Fibroblast of upper back skin (primary cell): Measurements from ENCODE around the gene KCNE1.
"Not testable (repeated sequence)": the region's sequence is repeated elsewhere in the genome, so short reads cannot be mapped to it uniquely, and the experiment has no call there.

ENCODE experiments used
- DNase-seq: peaks from one replicate; pipeline ENCODE4 v3.0.0-alpha.2; 2013

KCNE1 gene

DNA sequence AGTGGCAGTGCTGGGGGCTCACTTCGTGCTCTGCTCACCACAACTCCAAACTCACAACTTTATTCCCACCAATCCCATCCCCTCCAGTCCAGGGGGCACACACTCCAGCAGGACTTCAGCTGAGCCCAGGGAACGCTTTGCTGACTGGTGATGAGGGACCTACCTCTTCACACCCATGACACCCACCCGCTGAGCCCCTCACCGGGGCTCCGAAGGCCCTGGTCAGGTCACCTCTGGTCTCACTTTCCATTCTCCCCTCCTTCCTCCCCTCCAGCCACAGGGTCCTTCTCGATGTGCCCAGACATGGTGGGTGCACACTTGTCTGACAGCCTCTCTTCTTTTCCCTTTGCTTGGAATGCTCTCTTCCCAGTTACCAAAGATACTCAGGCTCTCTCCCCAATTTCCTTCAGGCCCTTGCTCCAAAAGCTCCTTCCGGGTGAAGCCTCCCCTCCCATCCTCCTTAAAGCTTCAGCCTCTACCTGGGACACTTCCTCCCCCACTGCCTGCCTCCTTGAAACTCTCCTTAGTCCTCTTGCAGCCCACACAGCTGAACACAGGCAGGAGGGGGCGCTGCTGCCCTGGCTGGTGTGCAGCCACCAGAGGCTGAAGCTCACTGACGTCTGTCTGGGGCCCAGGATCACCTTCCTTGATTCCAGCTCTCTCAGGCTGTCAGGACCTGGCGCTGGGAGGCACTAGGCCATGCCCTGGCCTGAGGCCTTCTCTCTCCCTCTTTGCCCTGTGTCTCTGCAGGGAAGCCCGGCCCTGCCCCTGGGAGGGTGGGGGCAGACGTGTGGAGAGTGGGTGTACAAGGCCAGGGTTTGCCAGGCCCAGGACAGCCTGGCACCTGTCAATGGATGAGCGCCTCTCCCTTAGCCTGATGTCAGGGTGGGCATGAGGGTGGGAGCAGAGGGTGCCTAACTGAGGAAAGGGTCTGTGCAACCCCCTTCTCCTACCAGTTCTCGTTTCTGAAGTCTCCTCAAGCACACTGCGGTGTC is 1.6 kb downstream of the KCNE1 start:
- DNase-seq = peak; percentile 70

DNA sequence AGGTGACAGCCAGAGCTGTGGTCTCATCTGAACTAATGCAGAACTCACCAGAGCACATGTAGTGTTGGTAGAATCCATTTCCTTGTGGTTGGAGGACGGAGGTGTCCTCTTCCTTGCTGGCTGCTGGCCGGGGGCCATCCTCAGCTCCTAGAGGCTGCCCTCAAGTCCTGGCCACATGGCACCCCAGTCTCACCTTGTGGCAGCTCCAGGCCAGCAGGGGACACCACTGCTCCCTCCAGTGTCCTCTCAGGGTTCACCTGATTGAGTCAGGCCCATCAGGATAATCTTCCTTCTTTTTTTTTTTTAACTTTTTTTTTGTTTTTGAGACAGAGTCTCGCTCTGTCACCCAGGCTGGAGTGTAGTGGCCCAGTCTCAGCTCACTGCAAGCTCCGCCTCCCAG is 2.9 kb downstream of the KCNE1 start:
- no peak for DNase-seq

DNA sequence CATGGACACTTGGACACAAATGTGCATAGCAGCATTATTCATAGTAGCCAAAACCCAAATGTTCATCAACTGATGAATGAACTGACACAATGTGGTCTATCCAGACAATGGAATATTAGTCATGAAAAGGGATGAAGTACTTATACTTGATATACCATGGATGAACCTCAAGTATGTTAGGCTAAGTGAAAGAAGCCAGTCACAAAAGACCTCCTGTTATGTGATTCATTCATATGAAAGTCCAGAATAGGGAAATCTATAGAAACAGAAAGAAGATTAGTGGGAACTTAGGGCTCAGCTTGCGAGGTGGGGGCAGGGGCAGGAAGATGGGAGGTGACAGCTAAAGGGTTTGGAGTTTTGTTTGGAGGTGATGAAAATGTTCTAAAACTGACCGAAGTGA is 7.4 kb downstream of the KCNE1 start:
- DNase-seq = no peak

DNA sequence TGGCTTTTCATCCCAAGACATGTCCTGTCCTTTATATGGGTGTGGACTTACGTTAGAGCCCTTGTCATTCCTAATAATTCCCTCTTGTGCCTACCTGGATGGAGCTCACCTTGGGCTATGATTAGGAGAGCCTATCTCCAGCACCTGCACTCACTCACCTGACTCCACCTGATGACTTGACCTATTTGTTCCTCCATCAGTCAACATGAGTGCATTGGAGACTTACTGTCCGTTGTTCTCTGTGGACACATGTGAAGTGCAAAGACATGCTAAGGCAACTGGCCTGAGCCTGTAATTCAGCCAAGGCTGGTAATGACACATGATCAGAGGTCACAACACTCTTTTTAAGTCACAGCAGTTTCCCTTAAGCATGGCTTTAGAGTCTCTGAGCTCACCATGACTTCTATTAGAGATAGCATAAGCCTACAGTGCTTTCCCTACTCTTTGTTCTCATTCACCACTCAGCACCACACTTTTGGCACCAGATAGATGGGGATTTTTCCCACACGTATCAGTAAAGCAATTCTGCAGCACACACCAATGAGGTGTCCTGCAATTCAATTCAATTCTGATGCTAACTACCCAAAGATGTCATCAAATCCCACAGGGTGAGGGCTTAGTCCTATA is 9.4 kb downstream of the KCNE1 start:
- no peak for DNase-seq

DNA sequence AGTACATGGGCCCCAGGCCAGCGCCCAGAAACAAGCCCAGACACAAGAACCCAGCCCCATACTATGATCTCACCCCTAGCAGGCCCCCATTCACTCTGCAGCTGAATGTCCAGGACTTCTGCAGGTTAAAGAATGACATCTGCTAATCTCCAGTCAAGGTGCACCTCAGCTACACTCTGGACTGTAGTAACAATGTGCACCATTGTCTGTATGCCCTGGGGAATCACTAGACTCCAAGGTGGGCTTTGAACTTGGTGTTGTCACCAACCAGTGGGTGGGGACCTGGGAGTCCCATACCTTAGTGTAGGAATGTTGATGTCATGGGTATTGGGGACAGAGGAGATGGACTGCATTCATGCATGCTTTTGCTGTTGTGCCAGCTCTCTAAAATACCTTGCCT is 10.3 kb downstream of the KCNE1 start:
- DNase-seq = no peak

DNA sequence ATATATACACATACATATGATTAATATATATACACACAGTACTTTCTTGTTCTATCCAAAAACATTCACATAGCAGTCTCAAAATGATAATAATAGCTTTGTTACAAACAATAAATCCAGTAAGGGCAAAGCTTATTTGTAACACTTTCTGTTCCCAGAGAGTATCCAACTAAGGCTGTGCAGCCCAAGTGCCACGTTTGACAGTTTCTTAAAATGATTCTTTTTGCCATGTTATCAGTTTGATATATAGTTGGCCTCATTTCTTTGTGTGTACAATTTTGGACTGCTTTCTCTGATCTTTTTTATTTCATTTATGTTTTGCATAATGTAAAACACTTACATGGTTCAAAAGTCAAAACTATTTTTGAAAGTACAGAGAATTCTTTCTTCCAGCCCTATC is 11.8 kb downstream of the KCNE1 start:
- no peak for DNase-seq

DNA sequence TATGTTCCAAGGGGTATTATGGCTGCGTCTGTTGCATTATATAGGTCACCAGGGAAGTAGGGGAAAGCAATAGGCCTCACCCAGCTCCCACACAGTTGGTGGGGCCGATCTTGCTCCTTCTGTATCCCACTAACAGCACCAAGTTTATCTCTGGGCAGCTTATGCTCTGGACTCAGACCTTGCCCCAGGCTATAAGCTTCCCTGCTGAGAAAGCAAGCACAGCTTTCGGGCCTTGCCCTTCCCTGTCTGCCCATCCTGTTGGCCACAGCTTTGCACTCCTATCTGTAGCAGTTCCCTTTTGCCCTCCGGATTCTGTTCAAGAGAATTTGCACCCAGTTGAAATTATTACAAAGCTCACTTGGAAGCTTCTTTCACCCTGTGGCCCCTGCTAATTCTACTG is 12.9 kb downstream of the KCNE1 start:
- no peak for DNase-seq

DNA sequence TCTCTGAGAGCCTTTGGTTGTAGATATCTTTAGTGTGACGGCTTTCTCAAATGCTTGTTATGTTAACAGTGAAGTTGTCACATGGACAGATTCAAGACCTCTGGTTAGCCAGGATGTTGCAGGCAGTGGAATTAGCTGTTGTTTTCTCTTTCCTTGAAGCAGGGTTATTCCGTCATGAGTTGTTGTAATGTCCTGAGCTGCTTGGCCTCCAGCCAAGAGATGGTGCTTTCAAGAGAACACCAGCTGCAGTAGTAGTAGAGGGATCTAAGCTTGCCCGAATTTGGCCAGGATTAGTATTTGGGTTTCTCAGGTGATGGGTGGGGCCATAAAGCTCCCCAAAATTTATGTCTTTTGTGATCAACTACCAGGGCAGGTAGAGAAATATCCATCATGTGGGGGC is 13.4 kb downstream of the KCNE1 start:
- DNase-seq = no peak

DNA sequence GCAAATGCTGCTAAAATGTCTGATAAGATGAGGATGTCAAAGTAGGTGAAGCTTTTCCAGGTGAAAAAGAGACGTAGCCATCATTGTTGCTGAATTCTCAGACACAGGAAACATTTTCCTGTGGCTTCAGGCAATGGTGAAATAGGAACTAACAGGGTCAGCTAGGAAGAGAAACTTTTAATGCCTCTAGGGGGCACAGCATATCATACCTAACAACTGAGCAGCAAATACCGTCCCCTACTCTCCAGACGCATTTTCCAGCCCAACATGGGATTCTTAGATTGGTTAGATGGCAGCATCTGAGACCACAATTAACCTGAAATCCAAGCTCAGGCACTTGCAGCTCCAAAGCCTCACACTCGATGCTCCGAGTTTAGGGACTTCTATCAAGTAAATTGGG is 28.2 kb downstream of the KCNE1 start:
- DNase-seq = not testable (repeated sequence)

DNA sequence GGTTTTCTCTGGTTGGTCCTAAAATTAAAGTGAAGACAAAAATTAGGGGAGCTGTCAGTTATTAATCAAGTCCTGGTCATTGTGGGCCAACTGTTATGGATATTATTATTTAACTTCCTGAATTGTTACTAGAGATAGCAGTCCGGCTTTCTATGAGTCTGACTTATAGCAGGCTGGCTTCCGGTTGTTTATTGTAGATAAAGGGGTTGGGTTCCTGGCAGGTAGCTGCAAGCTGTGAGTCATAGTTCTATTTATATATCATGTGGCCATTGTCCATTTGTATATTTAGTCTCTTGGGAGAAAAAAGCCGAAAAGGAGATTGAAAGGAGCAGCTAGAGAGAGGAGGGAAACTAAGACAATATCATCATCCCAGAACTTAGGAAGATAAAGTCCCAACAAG is 28.6 kb downstream of the KCNE1 start:
- not testable (repeated sequence) for DNase-seq

DNA sequence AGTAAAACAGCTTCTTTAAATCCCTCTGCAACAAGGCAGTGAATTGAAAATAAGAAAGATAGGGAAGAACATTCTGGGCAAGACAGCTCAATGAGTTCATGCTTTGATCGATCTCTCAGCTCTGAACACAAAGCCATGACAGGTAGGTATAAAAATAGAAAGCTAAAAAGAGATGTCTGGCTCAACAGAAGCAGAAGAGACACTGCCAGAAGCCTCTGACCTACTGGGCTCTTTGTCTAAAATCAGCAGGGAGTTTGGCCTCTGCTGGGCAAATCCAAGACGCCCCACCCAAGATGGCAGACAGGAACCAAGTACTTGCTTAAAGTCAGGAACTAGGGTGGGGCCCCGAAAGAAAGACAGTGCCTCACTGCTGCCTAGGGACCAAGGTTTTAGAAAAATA is 44.7 kb downstream of the KCNE1 start:
- not testable (repeated sequence) for DNase-seq

DNA sequence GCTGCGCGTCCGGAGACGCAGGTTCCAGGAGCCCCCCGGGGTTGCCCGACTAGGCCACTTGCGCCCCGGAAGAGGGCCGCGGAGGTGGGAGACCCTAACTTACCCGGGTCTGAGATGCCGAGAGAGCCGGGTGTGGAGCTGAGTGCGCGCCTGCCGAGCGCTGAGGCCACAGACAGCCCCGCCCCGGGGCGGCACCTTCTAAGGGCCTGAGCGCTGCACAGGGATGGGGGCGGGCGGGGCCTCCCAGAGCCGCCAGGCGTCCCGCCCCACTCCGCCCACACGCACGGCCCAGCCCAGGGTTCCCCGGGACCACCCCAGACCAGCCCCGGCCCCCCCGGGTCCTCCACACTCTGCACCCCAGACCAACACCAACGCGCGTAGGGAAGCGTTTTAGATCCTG is 52.6 kb downstream of the KCNE1 start:
- not testable (repeated sequence) for DNase-seq

DNA sequence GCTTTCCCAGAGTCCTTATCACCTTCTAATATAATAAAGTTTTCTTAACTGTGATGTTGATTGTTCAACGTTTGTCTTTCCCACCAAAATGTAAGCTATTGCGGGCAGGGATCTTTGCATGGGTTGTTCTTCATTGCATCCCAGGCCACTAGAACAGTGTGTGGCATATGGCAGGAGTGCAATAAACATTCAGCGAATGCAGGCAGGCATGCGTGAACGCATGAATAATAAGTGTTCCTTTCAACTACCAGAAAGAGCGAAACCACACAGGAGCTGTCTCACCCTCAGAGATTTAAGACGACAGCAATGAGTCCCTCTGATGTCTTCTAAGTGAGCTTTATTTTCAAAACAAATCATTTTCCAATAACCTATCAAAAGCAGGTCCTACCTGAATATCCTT is 53.7 kb downstream of the KCNE1 start:
- DNase-seq = not testable (repeated sequence)

DNA sequence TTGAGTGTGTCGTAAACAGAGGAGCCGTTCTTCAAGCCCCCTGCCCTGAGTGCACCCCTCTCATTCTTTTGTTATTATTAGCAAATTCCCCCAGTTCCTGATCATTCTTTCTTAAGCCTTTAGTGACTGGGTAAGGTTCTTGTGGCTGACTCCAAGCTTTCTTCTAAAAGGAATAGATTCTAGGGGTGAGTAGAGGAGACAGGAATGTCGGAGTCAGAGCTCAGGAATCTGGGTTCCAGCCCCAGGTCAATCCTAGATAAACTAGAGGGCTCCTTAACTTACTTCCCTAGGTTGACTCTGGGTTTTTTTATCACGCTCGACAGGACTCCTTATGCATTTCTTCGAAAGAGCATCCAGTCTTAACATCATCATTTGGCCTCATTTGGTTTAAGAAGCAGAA is 55.8 kb downstream of the KCNE1 start:
- not testable (repeated sequence) for DNase-seq

DNA sequence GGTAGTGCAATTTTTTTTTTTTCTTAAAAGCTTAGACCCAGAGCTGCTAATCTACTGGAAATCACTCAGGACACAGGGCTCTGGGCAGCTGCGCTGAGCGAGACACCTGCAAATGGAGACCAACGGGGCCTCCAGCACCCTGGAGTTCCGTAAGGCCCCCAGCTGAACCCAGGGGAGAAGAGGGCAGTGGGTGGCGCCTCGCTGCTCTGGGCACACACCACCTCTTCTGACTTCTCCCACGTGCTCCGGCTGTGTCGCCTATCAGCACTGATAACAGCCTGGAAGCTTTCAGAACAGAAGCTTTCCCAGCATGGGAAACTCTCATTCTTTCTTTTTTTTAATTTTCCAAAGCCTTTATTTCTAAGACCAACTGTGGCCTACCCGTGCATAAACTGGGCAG is 56.4 kb downstream of the KCNE1 start:
- DNase-seq = not testable (repeated sequence)

DNA sequence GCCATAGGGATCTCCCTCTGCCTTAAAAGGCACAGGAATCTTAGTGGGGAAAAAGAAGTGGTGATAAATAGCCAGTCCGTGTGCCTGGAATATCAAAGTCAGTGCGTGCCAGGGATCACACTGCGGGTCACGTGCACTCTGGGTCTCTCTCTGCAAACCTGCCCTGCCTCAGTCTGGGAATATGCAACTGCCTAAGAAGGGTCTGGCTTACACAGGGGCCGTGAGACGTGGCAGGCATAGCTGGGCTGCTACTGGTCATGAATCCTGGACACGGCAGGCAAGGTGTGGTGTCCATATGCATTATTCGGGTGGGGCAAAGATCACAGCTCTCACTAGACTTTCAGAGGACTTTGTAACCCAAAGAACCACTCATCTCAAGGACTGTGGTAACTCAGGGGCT is 65.0 kb downstream of the KCNE1 start:
- not testable (repeated sequence) for DNase-seq

DNA sequence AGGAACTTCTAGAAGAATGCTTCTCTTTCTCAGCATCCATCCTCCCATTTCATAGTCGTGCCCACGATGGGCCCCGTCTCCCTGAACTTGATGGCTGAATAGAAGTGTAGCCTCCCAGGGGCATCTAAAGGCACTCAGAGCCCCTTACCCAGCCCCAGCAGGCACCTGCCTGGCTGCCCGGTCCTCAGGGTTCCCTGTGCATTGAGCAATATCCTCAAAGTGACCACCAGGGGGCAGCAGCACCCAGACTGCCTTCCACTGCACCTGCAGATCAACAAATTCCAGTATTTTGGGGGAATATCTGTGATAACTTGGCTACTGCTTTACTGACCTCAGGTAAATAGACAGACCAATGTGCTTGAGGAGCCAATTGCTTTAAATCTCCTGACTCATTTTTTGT is 68.5 kb downstream of the KCNE1 start:
- not testable (repeated sequence) for DNase-seq

DNA sequence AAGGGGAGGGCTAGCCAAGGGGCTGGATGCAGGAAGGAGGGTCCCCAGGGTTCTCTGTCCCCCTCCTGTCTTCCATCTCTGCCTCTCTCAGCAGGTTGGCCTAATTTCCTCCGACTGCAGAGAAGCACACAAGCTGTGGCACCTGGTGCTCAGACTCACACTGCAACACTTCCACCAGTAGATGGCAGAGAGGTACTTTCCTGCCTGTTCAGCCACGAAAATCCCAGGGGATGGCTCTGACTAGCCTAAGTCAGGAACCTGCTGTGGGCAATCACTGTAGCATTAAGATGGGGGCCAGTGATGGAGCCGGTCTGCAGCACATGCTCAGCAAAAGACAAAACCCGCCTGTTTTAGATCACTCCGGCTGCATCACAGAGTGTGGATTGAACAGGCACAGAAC is 82.3 kb downstream of the KCNE1 start:
- not testable (repeated sequence) for DNase-seq

DNA sequence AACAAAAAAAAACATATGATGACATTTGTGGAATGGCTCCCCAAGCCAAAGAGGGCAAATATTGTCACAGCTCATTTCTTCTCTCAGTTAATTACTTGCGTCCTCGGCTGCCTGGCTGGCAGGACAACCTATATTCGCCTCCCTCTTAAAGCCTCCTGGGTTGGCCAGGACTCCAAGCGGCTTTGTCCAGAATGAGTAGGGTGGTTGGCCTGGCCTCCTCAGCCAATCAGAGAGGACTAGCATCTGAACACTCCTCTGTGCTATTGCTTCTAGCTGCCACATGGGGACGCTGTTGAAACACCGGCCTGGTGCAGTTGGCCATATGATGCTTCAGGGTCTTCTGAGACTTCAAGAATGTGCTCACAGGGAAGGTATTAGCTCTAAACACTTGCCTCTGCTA is 83.6 kb downstream of the KCNE1 start:
- DNase-seq = not testable (repeated sequence)

DNA sequence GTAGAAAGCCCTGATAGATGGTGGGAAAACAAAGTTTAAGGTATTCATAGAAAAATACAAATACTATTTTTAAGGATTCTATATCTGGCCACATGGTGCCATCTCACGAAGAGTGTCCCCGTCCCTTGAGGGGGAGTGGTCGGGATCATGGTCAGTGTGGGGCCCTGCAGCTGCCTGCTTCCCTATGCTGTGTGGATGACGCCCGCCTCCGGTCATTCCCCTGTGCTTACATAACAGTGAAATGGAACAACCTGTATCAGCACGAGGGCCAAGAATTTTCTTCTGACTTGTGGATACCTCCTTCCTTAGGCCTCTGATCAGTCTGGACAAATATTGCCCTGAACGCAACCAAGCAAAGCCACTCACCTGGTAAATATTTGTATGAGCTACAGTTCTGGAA is 84.7 kb downstream of the KCNE1 start:
- not testable (repeated sequence) for DNase-seq

DNA sequence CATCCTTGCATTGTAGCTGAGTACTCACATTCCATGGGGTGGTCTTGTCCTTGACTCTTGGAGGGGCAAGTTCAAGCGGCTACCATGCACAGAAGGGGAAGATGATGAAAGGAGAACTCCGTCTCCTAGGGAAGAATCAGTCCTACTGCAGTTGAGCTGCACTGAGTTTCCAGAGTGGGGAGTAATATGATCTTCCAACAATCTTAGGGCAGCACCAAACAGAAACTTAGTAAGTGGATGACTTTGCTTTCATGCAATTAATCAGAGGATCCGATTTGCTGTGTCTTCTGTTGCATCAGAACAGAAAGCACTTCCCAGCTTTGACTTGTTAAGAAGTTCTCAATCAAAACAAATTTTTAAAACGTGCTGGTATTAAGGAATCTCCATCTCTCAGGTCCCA is 88.2 kb downstream of the KCNE1 start, which contains the start of gene SMIM34:
Gene SMIM34, minus strand, starts transcription at position 147 of the 400 bp plus-strand sequence. Its CDS starts 112 bp downstream, at position 35.
- not testable (repeated sequence) for DNase-seq

DNA sequence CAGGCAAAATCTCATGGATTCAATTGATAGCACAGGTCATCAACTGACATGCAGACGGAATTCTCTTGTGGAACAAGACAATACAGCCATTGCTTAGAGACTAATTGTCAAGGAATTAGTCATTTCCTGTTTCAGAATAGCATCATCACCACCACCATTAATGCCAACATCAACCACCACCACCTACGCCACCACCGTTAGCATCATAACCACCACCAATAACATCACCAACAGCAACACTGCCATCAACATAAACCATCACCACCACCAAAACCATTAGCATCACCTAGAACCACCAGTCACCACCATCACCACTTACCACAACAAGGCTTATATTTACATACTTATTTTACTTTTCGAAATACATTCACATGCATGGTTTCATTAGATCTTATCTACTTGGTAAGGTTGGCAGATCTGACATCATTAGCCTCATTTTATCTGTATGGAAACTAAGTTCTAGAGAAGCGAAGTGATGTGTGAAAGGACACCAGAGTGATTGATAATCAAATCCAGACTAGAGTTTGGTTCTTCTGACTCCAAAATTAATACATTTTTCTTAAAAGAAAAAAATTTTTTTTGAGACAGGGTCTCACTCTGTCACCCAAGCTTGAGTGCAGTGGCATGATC is 94.4 kb downstream of the KCNE1 start:
- DNase-seq = not testable (repeated sequence)

DNA sequence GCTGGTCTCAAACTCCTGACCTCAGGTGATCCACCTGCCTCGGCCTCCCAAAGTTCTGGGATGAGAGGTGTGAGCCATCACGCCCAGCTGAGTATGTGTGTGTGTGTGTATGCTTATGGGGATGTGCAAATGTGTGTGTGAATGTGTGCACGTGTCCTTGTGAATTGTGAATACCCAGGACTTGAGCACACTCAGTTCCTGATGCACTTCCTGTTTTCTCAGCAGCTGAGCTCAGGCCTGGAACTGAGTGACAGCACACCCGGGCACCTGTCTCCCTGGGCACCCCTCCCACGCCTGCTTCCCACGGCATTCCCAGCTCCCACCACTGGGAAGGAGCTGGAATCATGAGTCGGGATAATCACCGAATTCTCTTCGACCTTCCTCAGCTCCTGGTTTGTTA is 104.7 kb downstream of the KCNE1 start:
- DNase-seq = not testable (repeated sequence)

DNA sequence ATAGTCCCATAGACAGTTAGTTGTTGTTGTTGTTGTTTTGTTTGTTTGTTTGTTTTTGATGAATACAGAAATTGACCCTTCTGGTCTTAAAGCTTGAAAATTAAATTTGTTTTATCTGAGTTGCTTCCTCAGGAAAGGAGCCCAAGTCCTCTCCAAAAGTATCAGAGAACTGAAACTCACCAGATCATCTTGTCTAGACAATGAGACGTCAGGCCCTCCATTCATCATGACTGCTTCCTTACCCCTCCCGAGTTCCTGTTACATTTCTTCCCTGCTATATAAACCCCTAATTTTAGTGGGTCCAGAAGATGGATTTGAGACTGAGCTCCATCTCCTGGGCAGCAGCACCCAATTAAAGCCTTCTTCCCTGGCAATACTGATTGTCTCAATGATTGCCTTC is 105.3 kb downstream of the KCNE1 start:
- DNase-seq = not testable (repeated sequence)
